Measurements from ENCODE around the gene DCC.

DCC gene

DNA sequence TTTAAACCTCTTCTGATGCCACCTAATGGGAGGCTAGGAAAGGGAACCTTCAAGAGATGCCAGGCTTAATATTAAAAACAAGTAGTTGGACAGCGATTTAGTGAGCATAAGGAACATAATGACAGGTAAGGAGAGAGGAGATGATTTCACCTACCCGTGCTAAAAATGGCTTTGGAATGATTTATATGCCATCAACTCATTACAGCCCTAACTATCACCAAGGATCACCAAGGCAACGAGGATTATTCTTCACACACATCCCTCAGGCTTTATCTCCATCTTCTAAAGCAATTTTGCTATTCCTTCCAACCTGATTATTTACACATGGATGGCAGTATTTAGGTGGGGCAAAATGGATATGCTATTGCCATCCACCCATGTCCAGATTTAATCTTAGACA lies 237.8 kb downstream of the DCC start:
- ATAC-seq (ENCODE audit: low read depth) (no peak), DNase-seq (ENCODE audit: low spot score in 2 of 2) (no peak)
- no peaks in the 10 kb centered on the region for H3K4me1 Mint-ChIP-seq
- H3K27ac Mint-ChIP-seq: no peak overlapping the region
- peaks cover 2% of the 10 kb centered on the region for H3K9me3 Mint-ChIP-seq
- no peak overlapping the region for H3K4me3 Mint-ChIP-seq
- H3K36me3 Mint-ChIP-seq: no peaks in the 10 kb centered on the region
- H3K27me3 Mint-ChIP-seq: no peaks in the 10 kb centered on the region

DNA sequence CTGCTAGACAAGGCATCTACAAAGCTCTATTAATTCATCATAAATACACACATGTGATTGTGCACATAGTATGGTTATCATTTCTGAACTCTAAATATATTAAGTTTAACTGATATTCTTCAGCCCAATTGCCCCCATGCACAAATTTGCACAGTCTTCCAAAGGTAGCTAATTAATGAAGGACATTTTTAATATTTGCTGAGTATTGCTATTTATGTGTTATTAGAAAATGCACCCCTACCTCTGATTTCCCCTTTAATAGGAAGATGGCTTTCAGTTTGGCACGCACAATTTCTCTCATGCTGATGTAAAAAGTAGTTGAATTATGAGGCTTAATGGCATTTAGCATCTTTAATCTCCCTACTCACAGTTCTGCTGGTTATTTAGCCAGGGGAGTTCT lies 242.1 kb downstream of the DCC start:
- no peaks in the 10 kb centered on the region for H3K9me3 Mint-ChIP-seq
- no peaks in the 10 kb centered on the region for H3K4me1 Mint-ChIP-seq
- H3K4me3 Mint-ChIP-seq: no peak overlapping the region
- no peaks in the 10 kb centered on the region for H3K36me3 Mint-ChIP-seq
- no peak overlapping the region for H3K27ac Mint-ChIP-seq
- no peak for ATAC-seq (ENCODE audit: low read depth)
- no peaks in the 10 kb centered on the region for H3K27me3 Mint-ChIP-seq
- no peak for DNase-seq (ENCODE audit: low spot score in 2 of 2)

GRCh38 chr18:52582516-52582915 lies 242.5 kb downstream of the DCC start:
- Mint-ChIP-seq H3K4me3 (no peak overlapping the region), H3K36me3 (no peaks in the 10 kb centered on the region), H3K27me3 (no peaks in the 10 kb centered on the region), H3K4me1 (no peaks in the 10 kb centered on the region), H3K9me3 (no peaks in the 10 kb centered on the region), H3K27ac (no peak overlapping the region)
- DNase-seq (ENCODE audit: low spot score in 2 of 2) (no peak), ATAC-seq (ENCODE audit: low read depth) (no peak)

GRCh38 chr18:52588931-52589330 lies 248.9 kb downstream of the DCC start:
- Mint-ChIP-seq H3K4me1 (no peaks in the 10 kb centered on the region), H3K36me3 (no peaks in the 10 kb centered on the region), H3K4me3 (no peak overlapping the region), H3K9me3 (peaks cover 2% of the 10 kb centered on the region), H3K27ac (no peak overlapping the region), H3K27me3 (no peaks in the 10 kb centered on the region)
- ATAC-seq (ENCODE audit: low read depth) (no peak), DNase-seq (ENCODE audit: low spot score in 2 of 2) (no peak)

DNA sequence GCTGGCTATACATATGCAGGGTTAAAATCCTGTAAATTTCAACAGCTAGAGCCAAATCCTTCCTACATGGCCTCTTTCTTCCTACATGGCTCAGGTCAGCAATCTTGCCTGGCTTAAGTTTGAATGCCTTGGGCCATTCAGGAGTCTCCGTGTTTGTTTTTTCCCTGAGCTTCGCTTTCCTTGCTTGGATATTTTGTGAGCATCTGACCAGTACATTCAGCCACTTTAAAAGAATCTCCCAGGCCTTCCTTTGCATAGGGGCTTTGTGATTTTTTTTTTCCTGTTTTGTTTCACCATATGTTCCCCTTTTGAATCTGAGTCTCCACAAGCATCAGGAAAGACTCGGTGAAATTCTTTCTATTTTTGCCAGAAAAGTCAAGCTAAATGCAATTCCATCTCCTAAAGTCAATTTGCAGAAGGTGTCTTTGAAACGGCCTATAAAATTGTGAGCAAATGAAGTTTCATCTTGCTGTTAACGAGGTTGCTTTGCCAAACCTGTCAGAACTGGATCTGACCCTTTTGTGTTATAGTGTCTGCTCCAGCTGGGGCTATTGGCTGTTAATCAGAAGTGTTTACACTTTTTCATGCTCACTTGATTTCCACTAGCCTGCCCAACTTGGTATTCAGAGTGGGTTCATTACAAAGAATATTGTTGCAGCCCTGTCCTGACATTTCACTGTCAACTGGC lies 256.9 kb downstream of the DCC start:
- Mint-ChIP-seq H3K4me3 (no peak overlapping the region), H3K9me3 (peaks cover 4% of the 10 kb centered on the region), H3K27ac (no peak overlapping the region), H3K36me3 (no peaks in the 10 kb centered on the region), H3K4me1 (no peaks in the 10 kb centered on the region), H3K27me3 (no peaks in the 10 kb centered on the region)
- ATAC-seq (ENCODE audit: low read depth) (no peak), DNase-seq (ENCODE audit: low spot score in 2 of 2) (no peak)

GRCh38 chr18:52598921-52599320 lies 258.9 kb downstream of the DCC start:
- no peaks in the 10 kb centered on the region for H3K27me3 Mint-ChIP-seq
- no peak overlapping the region for H3K27ac Mint-ChIP-seq
- peaks cover 2% of the 10 kb centered on the region for H3K9me3 Mint-ChIP-seq
- H3K4me1 Mint-ChIP-seq: no peaks in the 10 kb centered on the region
- no peak overlapping the region for H3K4me3 Mint-ChIP-seq
- no peak for ATAC-seq (ENCODE audit: low read depth)
- H3K36me3 Mint-ChIP-seq: no peaks in the 10 kb centered on the region
- DNase-seq (ENCODE audit: low spot score in 2 of 2): no peak

DNA sequence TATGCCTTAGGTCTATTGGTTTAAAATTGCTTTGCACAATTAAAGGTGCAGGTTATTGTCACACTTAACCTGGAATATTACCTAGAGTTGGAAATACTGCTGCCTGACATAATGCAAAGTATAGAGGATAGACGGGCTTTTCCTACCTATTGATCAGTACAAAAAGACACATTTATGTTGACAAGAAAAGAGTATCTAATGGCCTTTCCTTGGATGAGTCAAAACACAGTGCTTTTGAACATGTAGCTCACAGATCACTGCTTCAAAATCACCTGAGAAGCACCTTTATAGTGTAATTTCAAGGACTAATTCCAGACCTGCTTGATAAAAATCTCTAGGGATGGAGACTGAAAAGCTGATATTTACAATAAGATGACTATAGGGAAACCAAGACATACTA lies 262.8 kb downstream of the DCC start:
- ATAC-seq (ENCODE audit: low read depth) (no peak), DNase-seq (ENCODE audit: low spot score in 2 of 2) (no peak)
- H3K4me1 Mint-ChIP-seq: no peaks in the 10 kb centered on the region
- no peak overlapping the region for H3K27ac Mint-ChIP-seq
- no peaks in the 10 kb centered on the region for H3K36me3 Mint-ChIP-seq
- H3K27me3 Mint-ChIP-seq: no peaks in the 10 kb centered on the region
- peaks cover 2% of the 10 kb centered on the region for H3K9me3 Mint-ChIP-seq
- no peak overlapping the region for H3K4me3 Mint-ChIP-seq

GRCh38 chr18:52605345-52605744 lies 265.3 kb downstream of the DCC start:
- no peaks in the 10 kb centered on the region for H3K36me3 Mint-ChIP-seq
- H3K9me3 Mint-ChIP-seq: no peaks in the 10 kb centered on the region

DNA sequence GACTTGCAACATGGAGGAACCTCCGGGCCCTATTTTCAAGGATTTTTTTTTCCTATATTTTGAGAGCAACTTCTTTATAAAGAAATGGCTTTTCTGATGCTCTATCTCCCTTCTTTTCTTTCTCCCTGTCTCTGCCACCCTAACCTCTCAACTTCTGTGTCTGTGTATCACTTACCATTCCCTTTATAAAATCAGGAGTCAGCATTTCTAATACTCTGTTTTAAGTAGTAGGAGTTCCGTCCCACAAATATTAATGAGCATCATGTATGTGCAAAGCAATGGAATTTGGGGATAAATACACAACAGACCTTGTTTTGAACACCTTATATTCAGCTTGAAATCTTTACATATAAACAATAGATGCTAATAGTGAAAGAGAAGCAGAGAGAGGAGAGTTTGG lies 268.0 kb downstream of the DCC start:
- no peak overlapping the region for H3K27ac Mint-ChIP-seq
- no peaks in the 10 kb centered on the region for H3K27me3 Mint-ChIP-seq
- no peaks in the 10 kb centered on the region for H3K4me1 Mint-ChIP-seq
- DNase-seq (ENCODE audit: low spot score in 2 of 2): no peak
- ATAC-seq (ENCODE audit: low read depth): no peak
- H3K4me3 Mint-ChIP-seq: no peak overlapping the region
- H3K36me3 Mint-ChIP-seq: no peaks in the 10 kb centered on the region
- H3K9me3 Mint-ChIP-seq: no peaks in the 10 kb centered on the region

More at GRCh38 chr18:52605345-52605744, 265.3 kb downstream of the DCC start:
- ATAC-seq (ENCODE audit: low read depth) (no peak), DNase-seq (ENCODE audit: low spot score in 2 of 2) (no peak)
- H3K27me3 Mint-ChIP-seq: no peaks in the 10 kb centered on the region
- H3K27ac Mint-ChIP-seq: no peak overlapping the region
- H3K4me1 Mint-ChIP-seq: no peaks in the 10 kb centered on the region
- H3K4me3 Mint-ChIP-seq: no peak overlapping the region

- ATAC-seq (ENCODE audit: low read depth) (no peak), DNase-seq (ENCODE audit: low spot score in 2 of 2) (no peak)
- Mint-ChIP-seq H3K9me3 (no peaks in the 10 kb centered on the region), H3K27ac (no peak overlapping the region), H3K4me1 (no peaks in the 10 kb centered on the region), H3K36me3 (no peaks in the 10 kb centered on the region), H3K27me3 (no peaks in the 10 kb centered on the region), H3K4me3 (no peak overlapping the region)
Observed at GRCh38 chr18:52610451-52611115, 270.6 kb downstream of the DCC start.

GRCh38 chr18:52612406-52612805 lies 272.4 kb downstream of the DCC start:
- Mint-ChIP-seq H3K4me3 (no peak overlapping the region), H3K9me3 (no peaks in the 10 kb centered on the region), H3K36me3 (no peaks in the 10 kb centered on the region), H3K4me1 (no peaks in the 10 kb centered on the region), H3K27ac (no peak overlapping the region), H3K27me3 (no peaks in the 10 kb centered on the region)
- ATAC-seq (ENCODE audit: low read depth) (no peak), DNase-seq (ENCODE audit: low spot score in 2 of 2) (no peak)

GRCh38 chr18:52615321-52615720 lies 275.3 kb downstream of the DCC start:
- Mint-ChIP-seq H3K4me1 (no peaks in the 10 kb centered on the region), H3K27ac (no peak overlapping the region)
- no peak for ATAC-seq (ENCODE audit: low read depth)

DNA sequence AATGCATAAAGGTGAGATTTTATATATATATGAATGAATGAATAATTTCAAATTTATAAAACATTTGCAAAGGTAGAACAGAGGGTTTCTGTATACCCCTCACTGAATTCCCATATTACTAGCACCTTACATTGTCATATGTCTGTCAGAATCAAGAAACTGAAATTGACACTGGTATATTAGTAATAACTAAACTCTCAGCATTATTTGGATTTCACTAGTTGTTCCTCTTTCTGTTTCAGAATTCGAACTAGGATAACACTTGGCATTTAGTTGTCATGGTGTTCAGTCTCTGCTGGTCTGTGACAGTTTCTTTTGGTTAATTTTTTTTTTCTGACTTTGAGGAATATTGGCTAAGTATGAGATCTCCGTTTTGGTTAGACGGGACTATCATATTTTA lies 275.9 kb downstream of the DCC start:
- H3K9me3 Mint-ChIP-seq: no peaks in the 10 kb centered on the region
- ATAC-seq (ENCODE audit: low read depth): no peak

More at GRCh38 chr18:52615321-52615720, 275.3 kb downstream of the DCC start:
- H3K9me3 Mint-ChIP-seq: no peaks in the 10 kb centered on the region
- no peaks in the 10 kb centered on the region for H3K27me3 Mint-ChIP-seq
- DNase-seq (ENCODE audit: low spot score in 2 of 2): no peak
- no peaks in the 10 kb centered on the region for H3K36me3 Mint-ChIP-seq
- H3K4me3 Mint-ChIP-seq: no peak overlapping the region

GRCh38 chr18:52617931-52618330 lies 277.9 kb downstream of the DCC start:
- Mint-ChIP-seq H3K9me3 (no peaks in the 10 kb centered on the region), H3K4me3 (no peak overlapping the region), H3K36me3 (no peaks in the 10 kb centered on the region), H3K4me1 (no peaks in the 10 kb centered on the region), H3K27me3 (no peaks in the 10 kb centered on the region), H3K27ac (no peak overlapping the region)
- DNase-seq (ENCODE audit: low spot score in 2 of 2) (no peak), ATAC-seq (ENCODE audit: low read depth) (no peak)

More for the DNA sequence above, 275.9 kb downstream of the DCC start:
- Mint-ChIP-seq H3K4me1 (no peaks in the 10 kb centered on the region), H3K36me3 (no peaks in the 10 kb centered on the region), H3K27me3 (no peaks in the 10 kb centered on the region), H3K27ac (no peak overlapping the region), H3K4me3 (no peak overlapping the region)
- no peak for DNase-seq (ENCODE audit: low spot score in 2 of 2)

DNA sequence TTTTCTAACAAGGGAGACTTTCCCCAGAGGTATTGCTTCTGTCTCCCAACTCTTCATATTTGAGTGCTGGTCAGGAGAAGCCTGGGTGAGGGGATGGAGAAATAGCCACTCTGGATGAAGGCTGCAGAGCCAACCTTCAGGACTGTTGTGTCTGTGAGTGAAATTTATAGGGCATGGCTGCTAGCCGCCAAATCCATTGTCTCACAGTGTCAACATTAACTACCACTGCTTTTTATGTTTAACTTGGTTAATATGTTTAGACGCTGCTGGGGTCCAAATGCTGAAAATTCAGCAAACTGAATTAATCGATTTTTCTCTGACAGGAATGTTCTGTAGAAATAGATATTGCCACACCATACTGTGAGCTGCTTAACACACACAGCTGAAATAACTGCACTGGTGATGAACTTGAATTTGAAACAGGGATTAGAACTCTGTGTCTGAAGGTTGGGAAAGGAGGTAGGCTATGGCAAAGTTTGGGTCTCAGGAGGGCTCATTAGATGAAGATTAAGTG lies 281.0 kb downstream of the DCC start:
- no peak overlapping the region for H3K27ac Mint-ChIP-seq
- no peaks in the 10 kb centered on the region for H3K27me3 Mint-ChIP-seq
- H3K9me3 Mint-ChIP-seq: no peaks in the 10 kb centered on the region
- H3K36me3 Mint-ChIP-seq: no peaks in the 10 kb centered on the region
- no peak for ATAC-seq (ENCODE audit: low read depth)
- DNase-seq (ENCODE audit: low spot score in 2 of 2): no peak
- no peak overlapping the region for H3K4me3 Mint-ChIP-seq
- no peaks in the 10 kb centered on the region for H3K4me1 Mint-ChIP-seq
